HG03432 (cell line): ENCODE measurements around the gene INTS4.
A peak's percentile ranks its signal among the peaks of the same experiment; 100 is the strongest.
"Not testable (repeated sequence)": the region's sequence is repeated elsewhere in the genome, so short reads cannot be mapped to it uniquely, and the experiment has no call there.

Source experiments
- ATAC-seq: cut with Tn5 transposase; IDR thresholded peaks from one replicate; pipeline ENCODE4 v1.9.1; 2021; ENCODE audit warnings: mild to moderate bottlenecking, moderate library complexity; ENCODE audit not compliant: unreplicated experiment

Gene INTS4, protein sequence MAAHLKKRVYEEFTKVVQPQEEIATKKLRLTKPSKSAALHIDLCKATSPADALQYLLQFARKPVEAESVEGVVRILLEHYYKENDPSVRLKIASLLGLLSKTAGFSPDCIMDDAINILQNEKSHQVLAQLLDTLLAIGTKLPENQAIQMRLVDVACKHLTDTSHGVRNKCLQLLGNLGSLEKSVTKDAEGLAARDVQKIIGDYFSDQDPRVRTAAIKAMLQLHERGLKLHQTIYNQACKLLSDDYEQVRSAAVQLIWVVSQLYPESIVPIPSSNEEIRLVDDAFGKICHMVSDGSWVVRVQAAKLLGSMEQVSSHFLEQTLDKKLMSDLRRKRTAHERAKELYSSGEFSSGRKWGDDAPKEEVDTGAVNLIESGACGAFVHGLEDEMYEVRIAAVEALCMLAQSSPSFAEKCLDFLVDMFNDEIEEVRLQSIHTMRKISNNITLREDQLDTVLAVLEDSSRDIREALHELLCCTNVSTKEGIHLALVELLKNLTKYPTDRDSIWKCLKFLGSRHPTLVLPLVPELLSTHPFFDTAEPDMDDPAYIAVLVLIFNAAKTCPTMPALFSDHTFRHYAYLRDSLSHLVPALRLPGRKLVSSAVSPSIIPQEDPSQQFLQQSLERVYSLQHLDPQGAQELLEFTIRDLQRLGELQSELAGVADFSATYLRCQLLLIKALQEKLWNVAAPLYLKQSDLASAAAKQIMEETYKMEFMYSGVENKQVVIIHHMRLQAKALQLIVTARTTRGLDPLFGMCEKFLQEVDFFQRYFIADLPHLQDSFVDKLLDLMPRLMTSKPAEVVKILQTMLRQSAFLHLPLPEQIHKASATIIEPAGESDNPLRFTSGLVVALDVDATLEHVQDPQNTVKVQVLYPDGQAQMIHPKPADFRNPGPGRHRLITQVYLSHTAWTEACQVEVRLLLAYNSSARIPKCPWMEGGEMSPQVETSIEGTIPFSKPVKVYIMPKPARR

DNA sequence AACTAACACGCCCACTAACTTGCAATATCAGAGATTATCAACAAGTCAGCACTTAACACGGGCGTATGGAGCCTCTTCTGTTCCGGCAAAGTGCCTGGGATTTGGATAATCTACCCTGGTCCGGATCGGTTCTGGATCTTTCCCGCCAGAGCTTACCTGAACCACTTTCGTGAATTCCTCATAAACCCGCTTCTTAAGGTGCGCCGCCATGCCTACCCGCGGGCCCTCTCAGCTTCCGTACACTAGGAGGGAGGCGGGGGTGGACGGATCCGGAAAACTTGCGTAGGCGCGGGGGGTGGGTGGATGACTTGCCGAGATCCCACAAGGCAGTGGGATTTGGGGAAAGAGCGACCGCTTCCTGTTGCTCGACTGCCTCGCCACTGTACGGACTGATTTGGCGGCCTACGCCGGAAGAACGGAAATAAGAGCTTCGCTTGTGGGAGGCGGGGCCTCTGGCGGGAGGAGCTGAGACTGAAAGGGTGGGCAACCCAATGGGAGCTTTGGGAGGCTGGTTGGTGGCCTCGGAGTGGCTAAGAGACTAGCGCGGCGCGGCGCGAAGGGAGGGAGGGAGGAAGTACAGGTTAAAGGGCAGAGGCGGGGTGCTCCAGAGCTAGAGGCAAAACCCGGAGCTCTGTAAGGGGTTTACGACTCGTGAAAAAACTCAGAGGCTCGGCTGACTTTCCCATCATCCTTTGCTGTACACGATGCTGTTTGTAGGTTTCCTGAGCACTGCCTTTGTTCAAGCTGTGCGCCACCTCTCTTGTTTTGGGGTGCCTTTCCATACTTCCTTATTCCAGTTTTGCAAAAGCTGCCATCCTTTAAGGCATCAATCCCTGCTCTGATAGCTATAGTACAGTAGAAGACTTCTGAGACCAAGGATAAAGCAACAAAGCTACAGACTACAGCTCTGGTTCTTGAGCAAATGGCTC, at the start of gene INTS4:
INTS4 (minus strand) TSS at position 235 of the 929 bp plus-strand sequence; CDS start at position 210, 25 bp downstream.
- peak; percentile 99 for ATAC-seq

DNA sequence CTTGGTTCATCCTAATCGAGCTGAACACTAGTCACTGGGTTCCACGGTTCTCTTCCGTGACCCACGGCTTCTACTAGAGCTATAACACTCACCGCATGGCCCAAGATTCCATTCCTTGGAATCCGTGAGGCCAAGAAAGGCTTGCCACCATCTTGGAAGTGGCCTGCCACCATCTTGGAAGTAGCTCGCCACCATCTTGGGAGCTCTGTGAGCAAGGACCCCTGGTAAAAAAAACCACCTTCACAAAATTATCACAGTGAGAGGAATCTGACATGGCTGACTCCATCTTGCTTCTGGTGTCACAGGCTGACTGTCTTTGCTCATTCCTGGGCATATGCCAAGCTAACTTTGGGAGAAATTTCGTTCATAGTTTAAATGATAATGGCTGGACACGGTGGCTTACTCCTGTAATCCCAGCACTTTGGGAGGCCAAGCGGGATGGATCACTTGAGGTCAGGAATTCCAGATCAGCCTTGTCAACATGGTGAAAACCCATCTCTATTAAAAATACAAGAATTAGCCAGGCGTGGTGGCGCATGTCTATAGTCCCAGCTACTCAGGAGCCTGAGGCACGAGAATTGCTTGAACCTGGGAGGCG, 47.5 kb upstream of the INTS4 start:
- ATAC-seq: no peak

DNA sequence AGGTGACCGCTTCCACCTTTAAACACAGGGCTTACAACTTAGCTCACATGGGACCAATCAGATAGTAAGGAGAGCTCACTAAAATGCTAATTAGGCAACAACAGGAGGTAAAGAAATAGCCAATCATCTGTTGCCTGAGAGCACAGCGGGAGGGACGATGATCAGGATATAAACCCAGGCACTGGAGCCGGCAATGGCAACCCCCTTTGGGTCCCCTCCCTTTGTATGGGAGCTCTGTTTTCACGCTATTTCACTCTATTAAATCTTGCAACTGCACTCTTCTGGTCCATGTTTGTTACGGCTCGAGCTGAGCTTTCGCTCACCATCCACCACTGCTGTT, 46.9 kb upstream of the INTS4 start:
- ATAC-seq: not testable (repeated sequence)

DNA sequence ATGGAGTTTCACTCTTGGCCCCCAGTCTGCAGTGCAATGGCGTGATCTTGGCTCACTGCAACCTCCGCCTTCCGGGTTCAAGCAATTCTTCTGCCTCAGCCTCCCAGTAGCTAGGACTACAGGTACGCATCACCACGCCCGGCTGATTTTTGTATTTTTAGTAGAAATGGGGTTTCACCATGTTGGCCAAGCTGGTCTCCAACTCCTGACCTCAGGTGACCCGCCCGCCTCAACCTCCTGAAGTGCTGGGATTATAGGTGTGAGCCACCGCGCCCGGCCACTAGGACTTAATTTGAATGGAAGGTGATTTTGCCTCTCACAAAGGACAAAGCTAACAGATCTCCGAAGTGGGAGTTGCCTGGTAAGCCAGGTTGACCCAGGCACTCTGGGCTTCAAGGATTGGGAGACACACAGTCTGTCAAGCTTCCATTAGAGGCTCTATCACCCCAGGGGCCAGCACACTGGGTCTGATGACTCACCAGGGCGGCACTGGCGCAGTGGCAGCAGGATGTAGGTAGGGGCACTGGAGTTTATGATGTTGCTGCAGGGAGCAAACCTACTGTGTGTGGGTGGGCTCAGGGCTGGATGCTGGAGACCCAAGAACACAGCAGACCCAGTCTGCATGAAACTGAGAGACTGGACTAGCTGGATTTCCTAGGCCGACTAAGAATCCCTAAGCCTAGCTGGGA, 46.4 kb upstream of the INTS4 start:
- no peak for ATAC-seq

DNA sequence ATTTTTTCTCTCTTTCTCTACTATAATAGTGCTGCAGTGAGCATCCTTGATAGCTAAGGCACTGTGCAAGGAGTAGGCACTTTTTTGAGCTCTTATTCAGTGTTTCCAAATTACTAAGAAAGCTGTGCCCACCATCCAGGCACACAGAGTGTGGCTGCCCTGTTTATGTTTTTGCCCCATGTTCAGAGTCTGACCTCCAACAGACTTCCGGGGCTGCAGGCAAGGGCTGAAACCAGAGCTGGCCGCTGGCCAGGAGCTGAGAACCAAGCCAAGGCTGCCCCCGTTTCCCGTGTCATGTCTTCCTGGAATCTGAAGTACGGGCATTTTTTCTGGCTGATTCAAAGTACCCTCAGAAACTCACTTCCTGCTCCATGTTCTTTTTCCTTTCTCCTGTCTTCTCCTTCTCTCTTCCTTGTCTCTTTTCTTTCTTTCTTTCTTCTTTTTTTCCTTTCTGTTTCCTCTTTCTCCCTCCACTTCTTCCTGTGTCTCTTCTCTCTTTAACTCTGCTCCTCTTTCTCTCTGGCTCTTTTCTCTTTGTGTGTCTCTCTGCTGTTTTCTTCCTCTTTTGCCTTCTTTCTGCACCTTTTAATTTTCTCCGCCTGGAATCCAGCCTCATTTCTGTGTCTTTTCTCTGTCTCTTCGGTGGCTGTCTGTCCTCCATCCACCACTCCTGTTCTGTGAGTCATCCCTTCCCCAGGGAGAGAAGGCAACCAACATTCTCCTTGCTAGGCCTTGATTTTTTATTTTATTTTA, 45.6 kb upstream of the INTS4 start:
- ATAC-seq: peak; percentile 86

DNA sequence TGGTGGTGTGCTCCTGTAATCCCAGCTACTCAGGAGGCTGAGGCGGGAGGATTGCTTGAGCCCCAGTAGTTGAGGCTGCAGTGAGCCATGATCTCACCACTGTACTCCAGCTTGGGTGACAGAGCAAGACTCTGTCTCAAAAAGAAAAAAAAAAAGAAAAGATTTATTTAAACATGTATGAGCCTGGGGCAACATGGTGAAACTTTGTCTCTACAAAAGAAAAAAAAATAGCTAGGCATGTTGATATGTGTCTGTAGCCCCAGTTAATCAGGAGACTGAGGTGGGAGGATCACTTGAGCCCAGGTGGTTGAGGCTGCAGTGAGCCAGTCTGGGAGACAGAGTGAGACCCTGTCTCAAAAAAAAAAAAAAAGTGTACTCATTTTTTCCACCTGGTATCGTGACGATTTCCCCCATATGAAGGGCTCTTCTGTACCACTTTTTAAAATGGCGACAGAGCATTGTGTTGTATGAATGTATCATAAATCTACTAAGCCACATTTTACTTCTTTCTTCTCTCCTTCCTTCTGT, 45.0 kb upstream of the INTS4 start:
- ATAC-seq: peak; percentile 12

DNA sequence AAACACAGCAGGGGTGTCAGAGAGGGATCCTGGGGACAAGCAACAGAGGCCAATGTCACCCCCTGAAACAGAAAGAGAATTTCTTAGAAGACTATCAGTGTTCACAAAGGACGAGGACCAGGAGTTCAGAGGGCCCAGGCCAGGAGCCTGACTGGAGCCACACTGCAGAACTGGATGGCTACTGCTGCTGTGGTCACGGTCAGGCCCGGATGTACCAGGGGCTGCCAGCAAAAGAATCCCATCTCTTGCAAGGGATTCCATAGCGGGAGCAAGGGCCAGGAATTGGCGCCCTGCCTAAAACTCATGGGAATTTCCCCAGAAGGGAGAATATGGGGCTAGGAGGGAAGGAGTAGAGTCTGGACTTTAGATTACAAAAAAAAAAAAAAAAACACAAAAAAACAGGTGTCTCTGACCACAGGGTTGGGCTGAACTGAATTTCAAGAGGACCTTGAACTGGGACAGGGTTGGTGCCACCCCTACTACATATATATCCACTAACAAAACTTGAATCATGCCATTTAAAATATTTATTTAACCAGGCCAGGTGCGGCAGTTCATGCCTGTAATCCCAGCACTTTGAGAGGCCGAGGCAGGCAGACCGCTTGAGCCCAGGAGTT, 44.3 kb upstream of the INTS4 start:
- ATAC-seq: no peak

DNA sequence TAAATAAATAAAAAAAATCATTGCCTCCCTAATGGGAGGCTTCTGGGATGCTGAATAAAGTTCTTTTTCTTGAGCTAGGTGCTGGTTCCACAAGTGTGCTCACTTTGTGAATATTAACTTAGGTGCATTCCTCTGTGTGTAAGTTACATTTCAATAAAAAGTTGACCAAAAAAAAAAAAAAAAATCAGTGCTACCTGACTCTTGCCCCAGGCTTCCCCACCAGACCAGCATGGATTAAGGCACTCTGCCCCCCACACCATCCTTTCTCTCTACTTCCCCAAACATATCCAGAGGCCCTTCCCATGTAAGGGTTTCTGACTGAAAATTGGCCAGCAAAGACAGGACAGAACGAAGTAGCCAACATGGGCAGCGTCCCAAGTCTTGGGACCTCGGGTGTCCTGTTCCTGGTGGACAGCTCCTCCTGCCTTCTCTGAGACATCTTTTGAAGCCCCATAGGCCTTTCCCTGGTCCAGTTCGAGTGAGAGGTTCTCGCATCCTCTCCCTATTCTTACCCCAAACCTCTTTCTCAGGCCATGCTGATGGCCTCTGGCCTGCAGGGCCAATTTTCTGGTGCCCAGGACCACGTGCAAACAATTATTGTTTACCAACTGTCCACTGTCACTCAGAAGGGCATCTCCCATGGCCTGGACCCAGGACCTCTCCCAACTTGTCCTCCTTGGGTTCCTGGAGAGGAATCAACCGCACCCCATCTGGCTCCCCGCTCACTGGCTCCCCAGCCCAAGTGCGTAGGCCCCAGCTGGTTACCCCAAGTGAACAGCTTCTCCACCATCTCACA, 43.6 kb upstream of the INTS4 start:
- no peak for ATAC-seq

DNA sequence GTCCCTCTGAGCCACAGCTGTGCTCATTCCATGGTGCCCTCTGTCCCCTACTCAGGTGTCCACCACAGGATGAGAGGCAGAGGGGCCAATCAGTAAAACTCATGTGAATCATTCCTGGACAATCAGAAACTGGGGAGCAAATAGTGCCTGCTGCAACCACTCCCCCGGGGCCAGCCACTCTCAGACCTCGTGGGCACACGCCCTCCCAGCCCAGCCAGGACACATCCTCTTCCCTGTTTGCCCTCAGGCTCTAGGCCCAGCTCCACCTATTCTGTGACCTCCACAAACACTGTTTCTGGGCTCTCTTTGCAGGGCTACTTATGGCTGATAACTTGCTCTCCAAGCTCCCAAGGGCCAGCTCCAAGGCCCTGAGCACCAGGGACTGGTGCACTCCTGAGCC, 42.6 kb upstream of the INTS4 start:
- ATAC-seq: no peak

DNA sequence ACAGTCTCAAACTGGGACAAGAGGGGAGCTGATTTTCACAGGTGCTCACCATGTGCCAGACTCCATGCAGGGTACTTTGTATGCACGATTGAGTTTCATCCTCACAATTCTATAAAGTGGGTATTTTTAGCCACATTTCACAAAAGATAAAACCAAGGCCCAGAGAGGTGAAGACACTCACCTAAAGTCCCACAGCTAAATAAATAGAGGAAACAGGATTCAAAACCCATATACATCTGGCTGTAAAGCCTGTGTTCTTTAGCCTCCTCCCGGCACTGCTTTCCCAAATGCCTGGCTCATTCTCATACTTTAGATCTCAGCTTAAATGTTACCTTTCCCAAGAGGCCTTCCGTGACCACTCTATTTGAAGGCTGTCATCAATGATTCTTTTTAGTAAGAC, 41.8 kb upstream of the INTS4 start:
- ATAC-seq: no peak

DNA sequence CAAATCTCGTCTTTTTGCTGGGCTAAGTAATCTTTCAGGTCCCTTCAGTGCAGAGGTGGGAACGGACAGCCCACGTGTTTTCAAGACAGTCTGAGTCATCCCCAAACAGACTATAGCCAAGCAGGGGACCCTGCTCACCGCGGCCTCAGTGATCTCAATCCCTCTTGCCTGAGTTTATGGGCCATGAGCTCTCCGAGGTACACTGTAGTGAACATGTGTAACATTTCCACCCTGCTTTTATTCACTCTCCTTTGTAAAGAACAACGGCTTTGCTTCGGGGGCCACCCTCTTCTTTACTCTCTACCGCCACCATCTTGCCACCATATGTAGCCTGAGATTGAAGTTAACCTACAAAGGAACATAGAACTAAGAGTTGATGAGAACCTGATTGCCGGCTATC, 40.2 kb upstream of the INTS4 start:
- ATAC-seq: no peak

DNA sequence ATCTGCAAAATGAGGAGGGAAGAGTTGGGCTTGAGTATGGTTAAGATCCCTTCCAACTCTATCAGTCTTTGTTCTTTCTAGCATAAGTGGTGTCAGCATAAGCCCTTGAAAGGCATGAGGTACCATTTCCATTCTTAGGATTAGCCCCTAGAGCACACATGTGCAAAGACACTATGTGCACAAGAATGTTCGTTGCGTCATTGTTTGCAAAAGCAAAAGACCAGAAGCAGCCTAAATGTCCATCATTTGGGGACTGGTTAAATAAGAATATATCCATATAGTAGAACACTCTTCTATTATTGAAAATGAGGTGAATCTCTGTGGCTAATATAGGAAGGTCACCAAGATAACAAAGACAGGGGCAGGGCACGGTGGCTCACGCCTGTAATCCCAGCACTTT, 38.6 kb upstream of the INTS4 start:
- ATAC-seq: no peak

DNA sequence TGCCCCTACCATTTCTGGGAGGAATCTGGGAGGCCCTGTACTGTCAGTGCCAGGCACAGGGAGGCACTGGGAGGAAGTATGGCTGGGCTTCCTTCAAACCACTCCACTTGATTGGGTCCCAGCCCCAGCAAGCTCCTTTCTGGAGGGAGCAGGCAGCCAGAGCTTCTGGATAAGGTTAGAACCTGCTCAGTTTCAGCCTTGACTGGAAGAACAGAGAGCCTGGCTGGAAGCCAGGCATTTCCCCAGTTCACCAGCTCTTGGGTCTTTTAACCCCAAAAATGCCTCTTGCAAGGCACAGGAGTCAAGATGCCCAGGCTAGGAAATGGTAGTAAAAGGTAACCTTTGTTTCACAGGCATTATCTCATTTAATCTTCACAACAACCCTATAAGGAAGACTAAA, 37.6 kb upstream of the INTS4 start:
- peak; percentile 11 for ATAC-seq

DNA sequence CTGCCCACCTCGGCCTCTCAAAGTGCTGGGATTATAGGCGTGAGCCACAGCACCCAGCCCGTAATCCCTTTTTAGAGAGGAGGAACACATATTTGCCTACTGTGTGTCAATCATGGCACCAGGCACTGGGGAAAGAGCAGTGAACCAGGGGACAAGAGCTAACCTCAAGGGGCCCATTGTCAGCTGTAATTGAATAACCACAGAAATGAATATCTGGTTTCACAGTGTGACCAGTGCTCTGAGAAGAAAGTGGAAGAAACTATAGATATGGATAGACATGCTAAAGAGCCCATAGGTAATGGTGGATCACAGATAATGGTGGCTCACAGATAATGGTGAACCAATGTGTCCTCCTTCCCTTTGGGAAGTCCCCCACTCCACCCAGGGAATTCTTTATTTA, 37.2 kb upstream of the INTS4 start:
- peak; percentile 81 for ATAC-seq

DNA sequence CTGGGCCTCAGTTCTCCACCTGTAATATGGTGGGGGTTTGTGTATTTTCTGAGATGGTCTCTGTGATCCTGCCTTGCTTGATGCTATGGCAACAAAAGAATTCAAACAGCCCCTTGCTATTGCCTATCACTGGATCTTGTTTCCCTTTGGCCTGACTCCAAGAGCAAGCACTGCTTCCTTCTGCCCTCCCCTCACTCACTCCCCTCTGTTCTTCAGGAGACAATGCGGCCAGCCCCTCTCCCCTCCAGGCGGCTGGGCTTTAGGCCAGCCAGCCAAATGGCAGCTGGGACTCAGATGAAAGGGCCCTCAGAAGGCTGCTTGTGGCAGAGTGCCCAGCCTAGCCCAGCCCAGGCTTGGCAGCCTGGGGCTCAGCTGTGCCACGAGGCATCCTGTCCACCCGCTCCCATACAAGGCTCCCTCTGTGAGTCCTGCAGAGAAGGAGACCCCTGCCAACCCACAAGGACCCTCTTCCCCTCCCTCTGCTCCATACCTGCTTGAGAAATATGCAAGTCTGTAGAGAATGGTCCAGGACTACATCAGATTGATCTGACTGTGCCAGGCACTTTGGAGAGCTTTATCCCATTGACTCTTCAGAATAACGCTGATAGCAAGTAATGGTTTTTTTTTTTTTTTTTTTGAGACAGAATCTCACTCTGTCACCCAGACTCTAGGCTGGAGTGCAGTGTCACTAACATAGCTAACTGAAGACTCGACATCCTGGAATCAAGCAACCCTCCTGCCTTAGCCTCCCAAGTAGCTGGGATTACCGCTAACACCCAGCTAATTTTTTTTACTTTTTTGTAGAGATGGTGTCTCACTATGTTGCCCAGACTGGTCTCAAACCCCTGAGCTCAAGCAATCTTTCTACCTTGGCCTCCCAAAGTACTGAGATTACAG, 36.2 kb upstream of the INTS4 start:
- ATAC-seq: no peak

DNA sequence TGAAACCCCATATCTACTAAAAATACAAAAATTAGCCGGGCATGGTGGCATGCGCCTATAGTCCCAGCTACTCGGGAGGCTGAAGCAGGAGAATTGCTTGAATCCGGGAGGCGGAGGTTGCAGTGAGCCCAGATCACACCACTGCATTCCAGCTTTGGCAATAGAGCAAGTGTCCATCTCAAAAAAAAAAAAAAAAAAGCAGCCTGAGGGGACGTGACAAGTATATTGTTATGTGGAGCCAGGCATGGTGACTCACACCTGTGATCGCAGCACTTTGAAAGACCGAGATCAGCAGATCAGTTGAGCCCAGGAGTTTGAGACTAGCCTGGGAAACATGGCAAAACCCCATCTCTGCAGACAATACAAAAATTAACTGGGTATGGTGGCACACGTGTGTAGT, 34.0 kb upstream of the INTS4 start:
- not testable (repeated sequence) for ATAC-seq

DNA sequence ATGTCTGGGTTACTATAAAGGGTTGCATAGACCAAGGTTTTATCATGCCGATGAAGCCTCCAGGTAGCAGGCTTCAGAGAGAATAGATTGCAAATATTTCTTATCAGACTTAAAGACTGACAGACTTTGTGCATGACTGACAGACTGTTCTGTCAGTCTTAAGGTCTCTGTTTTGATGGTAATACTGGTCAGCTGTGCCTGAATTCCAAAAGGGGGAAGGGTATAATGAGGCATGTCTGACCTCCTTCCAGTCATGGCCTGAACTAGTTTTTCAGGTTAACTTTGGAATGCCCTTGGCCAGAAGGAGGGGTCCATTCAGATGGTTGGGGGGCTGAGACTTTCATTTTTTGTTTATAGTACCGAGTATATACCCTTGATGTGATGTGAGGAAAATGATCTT, 33.3 kb upstream of the INTS4 start:
- no peak for ATAC-seq
